ENCODE measurements around the gene DST.

GRCh38 chr6:56582236-56582635, 60.5 kb downstream of the DST start:
- TF ChIP-seq, protein P1, sequence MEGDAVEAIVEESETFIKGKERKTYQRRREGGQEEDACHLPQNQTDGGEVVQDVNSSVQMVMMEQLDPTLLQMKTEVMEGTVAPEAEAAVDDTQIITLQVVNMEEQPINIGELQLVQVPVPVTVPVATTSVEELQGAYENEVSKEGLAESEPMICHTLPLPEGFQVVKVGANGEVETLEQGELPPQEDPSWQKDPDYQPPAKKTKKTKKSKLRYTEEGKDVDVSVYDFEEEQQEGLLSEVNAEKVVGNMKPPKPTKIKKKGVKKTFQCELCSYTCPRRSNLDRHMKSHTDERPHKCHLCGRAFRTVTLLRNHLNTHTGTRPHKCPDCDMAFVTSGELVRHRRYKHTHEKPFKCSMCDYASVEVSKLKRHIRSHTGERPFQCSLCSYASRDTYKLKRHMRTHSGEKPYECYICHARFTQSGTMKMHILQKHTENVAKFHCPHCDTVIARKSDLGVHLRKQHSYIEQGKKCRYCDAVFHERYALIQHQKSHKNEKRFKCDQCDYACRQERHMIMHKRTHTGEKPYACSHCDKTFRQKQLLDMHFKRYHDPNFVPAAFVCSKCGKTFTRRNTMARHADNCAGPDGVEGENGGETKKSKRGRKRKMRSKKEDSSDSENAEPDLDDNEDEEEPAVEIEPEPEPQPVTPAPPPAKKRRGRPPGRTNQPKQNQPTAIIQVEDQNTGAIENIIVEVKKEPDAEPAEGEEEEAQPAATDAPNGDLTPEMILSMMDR (IDR thresholded peaks at IDR 0.05), result no peak
- no peak for TF ChIP-seq EP300 (IDR thresholded peaks at IDR 0.05)

All from tibial nerve (tissue), 4 donors.